ENCODE data around the gene KCNH8.

The KCNH8 gene

GRCh38 chr3:19250959-19251610, 102.8 kb downstream of the KCNH8 start:
- no peak for DNase-seq (ENCODE audit: low read depth)

- DNase-seq (ENCODE audit: low read depth) = no peak
Observed at GRCh38 chr3:19254189-19254588, 105.9 kb downstream of the KCNH8 start.

GRCh38 chr3:19254784-19255338, 106.6 kb downstream of the KCNH8 start:
- no peak for DNase-seq (ENCODE audit: low read depth)

GRCh38 chr3:19256313-19256712, 108.0 kb downstream of the KCNH8 start:
- DNase-seq (ENCODE audit: low read depth) = no peak

- DNase-seq (ENCODE audit: low read depth) = no peak
Observed at GRCh38 chr3:19263606-19264005, 115.3 kb downstream of the KCNH8 start.

GRCh38 chr3:19264424-19264823, 116.1 kb downstream of the KCNH8 start:
- DNase-seq (ENCODE audit: low read depth) = no peak

- no peak for DNase-seq (ENCODE audit: low read depth)
Observed at GRCh38 chr3:19267040-19267439, 118.7 kb downstream of the KCNH8 start.

GRCh38 chr3:19270481-19270880, 122.2 kb downstream of the KCNH8 start:
- no peak for DNase-seq (ENCODE audit: low read depth)

- DNase-seq (ENCODE audit: low read depth) = no peak
Observed at GRCh38 chr3:19272296-19272695, 124.0 kb downstream of the KCNH8 start.

- no peak for DNase-seq (ENCODE audit: low read depth)
Observed at GRCh38 chr3:19273091-19273490, 124.8 kb downstream of the KCNH8 start.

GRCh38 chr3:19274576-19274975, 126.3 kb downstream of the KCNH8 start:
- DNase-seq (ENCODE audit: low read depth) = no peak

- no peak for DNase-seq (ENCODE audit: low read depth)
Observed at GRCh38 chr3:19284974-19285373, 136.7 kb downstream of the KCNH8 start.

GRCh38 chr3:19293295-19293694, 145.0 kb downstream of the KCNH8 start:
- no peak for DNase-seq (ENCODE audit: low read depth)

- no peak for DNase-seq (ENCODE audit: low read depth)
Observed at GRCh38 chr3:19295208-19295607, 146.9 kb downstream of the KCNH8 start.

- no peak for DNase-seq (ENCODE audit: low read depth)
Observed at GRCh38 chr3:19331931-19332330, 183.6 kb downstream of the KCNH8 start.

- no peak for DNase-seq (ENCODE audit: low read depth)
Observed at GRCh38 chr3:19334120-19334519, 185.8 kb downstream of the KCNH8 start.

- no peak for DNase-seq (ENCODE audit: low read depth)
Observed at GRCh38 chr3:19338769-19339168, 190.5 kb downstream of the KCNH8 start.

GRCh38 chr3:19342389-19342788, 194.1 kb downstream of the KCNH8 start:
- DNase-seq (ENCODE audit: low read depth) = no peak

- DNase-seq (ENCODE audit: low read depth) = no peak
Observed at GRCh38 chr3:19346759-19347158, 198.4 kb downstream of the KCNH8 start.

GRCh38 chr3:19347671-19348070, 199.4 kb downstream of the KCNH8 start:
- no peak for DNase-seq (ENCODE audit: low read depth)

- DNase-seq (ENCODE audit: low read depth) = no peak
Observed at GRCh38 chr3:19348500-19348899, 200.2 kb downstream of the KCNH8 start.

GRCh38 chr3:19348941-19349564, 200.7 kb downstream of the KCNH8 start:
- DNase-seq (ENCODE audit: low read depth) = no peak

GRCh38 chr3:19357947-19358346, 209.6 kb downstream of the KCNH8 start:
- no peak for DNase-seq (ENCODE audit: low read depth)

- DNase-seq (ENCODE audit: low read depth) = no peak
Observed at GRCh38 chr3:19363071-19363470, 214.8 kb downstream of the KCNH8 start.
